IMR-90 (cell line): ENCODE results near the gene PVALEF.

Source experiments
- CTCF ChIP-seq: conservative IDR thresholded peaks from 2 replicates; pipeline ENCODE4 v1.5.1; 2012; ENCODE audit warnings: mild to moderate bottlenecking, low read depth, low read length, improper control_type of control experiment
- POLR2A ChIP-seq: IDR thresholded peaks from 2 replicates; pipeline ENCODE4 v1.6.1; 2012; ENCODE audit warnings: mild to moderate bottlenecking, low read depth, low read length

- TF ChIP-seq POLR2A (no peak), CTCF (no peak)
Observed at GRCh38 chr17:81166033-81166492, 756 bp downstream of the PVALEF start, which contains the start of gene AATK.
